Retina (tissue), 1 donor: Measurements from ENCODE around the gene SETD7.
A peak's percentile ranks its signal among the peaks of the same experiment; 100 is the strongest.
"Not testable (repeated sequence)": the region's sequence is repeated elsewhere in the genome, so short reads cannot be mapped to it uniquely, and the experiment has no call there.

ENCODE experiments used
- DNase-seq: peaks from one replicate; pipeline ENCODE4 v3.0.0-alpha.2; 2016

The SETD7 gene

GRCh38 chr4:139461022-139461628 lies 94.9 kb downstream of the SETD7 start:
- DNase-seq: no peak

- DNase-seq: no peak
These were observed 95.5 kb downstream of the SETD7 start for GRCh38 chr4:139460565-139460964.

DNA sequence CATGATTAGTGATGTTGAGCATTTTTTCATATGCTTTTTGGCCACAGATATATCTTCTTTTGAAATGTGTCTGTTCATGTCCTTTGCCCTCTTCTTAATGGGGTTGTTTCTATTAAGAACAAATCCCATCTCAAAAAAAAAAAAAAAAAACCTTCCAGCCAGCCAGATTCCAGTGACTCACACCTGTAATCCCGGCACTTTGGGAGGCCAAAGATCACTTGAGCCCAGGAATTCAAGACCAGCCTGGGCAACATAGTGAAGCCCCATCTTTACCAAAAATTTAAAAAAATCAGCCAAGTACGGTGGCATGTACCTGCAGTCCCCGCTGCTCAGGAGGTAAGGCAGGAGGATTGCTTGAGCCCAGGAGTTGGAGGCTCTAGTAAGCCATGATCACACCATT lies 97.0 kb downstream of the SETD7 start:
- no peak for DNase-seq

GRCh38 chr4:139458543-139458942 lies 97.5 kb downstream of the SETD7 start:
- DNase-seq: no peak

- no peak for DNase-seq
These were observed 98.7 kb downstream of the SETD7 start for GRCh38 chr4:139457318-139457717.

GRCh38 chr4:139455126-139455538 lies 100.9 kb downstream of the SETD7 start:
- DNase-seq: peak; percentile 16

GRCh38 chr4:139454111-139455045 lies 101.6 kb downstream of the SETD7 start, which contains the start of gene RAB33B:
TSS of gene RAB33B (plus strand) at chr4:139454121. CDS start at chr4:139454196, 75 bp downstream.
- peak; percentile 90 for DNase-seq

- peak; percentile 97 for DNase-seq
These were observed 102.5 kb downstream of the SETD7 start for GRCh38 chr4:139453371-139454110.

DNA sequence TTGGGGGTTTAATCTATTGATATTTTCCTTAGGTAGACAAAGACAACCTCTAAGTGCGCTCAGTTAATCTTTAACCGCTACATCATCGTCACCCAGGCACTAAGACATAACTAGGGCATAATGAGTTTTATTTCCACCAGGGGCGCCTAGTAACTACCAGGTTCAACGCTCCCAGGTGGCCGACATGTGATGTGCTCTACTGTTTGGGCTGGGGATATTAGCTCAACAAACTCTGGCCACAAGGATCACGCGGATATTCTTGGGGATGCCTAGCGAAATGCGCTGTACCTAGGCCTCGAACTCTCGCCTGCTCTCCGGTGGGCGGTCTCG lies 103.0 kb downstream of the SETD7 start:
- DNase-seq: no peak

- DNase-seq: no peak
These were observed 104.0 kb downstream of the SETD7 start for GRCh38 chr4:139451997-139452396.

DNA sequence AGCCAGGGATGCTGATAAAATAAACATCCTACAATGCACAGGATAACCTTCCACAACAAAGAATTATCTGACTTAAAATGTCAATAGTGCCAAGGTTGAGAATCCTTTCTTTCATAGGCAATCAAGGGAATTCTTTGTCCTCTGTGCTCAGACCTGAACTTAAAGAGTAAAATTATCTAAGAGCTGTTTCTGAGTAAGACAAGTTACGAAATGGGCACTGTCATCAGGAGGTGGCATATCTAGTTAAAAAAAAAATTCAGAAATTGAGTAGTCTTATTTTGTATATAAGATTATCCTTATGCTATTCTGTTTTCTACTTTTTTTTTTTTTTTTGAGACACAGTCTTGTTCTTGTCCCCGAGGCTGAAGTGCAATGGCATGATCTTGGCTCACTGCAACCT lies 105.4 kb downstream of the SETD7 start:
- DNase-seq: no peak

DNA sequence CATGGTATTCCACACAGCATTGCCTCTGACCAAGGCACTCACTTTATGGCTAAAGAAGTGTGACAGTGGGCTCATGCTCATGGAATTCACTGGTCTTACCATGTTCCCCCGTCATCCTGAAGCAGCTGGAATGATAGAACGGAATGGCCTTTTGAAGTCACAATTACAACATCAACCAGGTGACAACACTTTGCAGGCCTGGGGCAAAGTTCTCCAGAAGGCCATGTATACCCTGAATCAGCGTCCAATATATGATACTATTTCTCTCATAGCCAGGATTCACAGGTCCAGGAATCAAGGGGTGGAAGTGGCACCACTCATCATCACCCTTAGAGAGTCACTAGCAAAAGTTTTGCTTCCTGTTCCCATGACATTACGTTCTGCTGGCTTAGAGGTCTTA lies 108.9 kb downstream of the SETD7 start:
- DNase-seq: not testable (repeated sequence)
